OCI-LY3 (cell line): ENCODE measurements around the gene ELP4.

ENCODE experiments used
- H2AFZ ChIP-seq: fragments of 200-600, 300-600 bp; shearing (Covaris generic); 2 replicates; pipeline ENCODE4 v1.6.0; 2014; ENCODE audit warnings: antibody characterized with exemption, low read depth, low read length
- H3K27ac ChIP-seq: fragments of 200-600, 300-600 bp; sonication (generic); 2 replicates; pipeline ENCODE4 v1.5.1; 2014; ENCODE audit warnings: mild to moderate bottlenecking, low read length, moderate library complexity, mixed read lengths
- H3K27me3 ChIP-seq: fragments of 200-600, 300-600 bp; sonication (generic); 2 replicates; pipeline ENCODE4 v1.6.1; 2014; ENCODE audit warnings: low read depth, low read length, mixed read lengths
- H3K36me3 ChIP-seq: fragments of 200-600, 300-600 bp; sonication (generic); replicated peaks from 2 replicates; pipeline ENCODE3; 2014; ENCODE audit warnings: low read depth, low read length, mixed read lengths
- H3K4me1 ChIP-seq: fragments of 300-600, 200-600 bp; sonication (generic); 2 replicates; pipeline ENCODE4 v1.6.1; 2014; ENCODE audit warnings: low read length, mixed read lengths
- H3K4me2 ChIP-seq: fragments of 200-600, 300-600 bp; sonication (generic); 2 replicates; pipeline ENCODE4 v1.6.1; 2014; ENCODE audit warnings: low read length, mixed read lengths
- H3K4me3 ChIP-seq: fragments of 300-600, 200-600 bp; sonication (generic); 2 replicates; pipeline ENCODE4 v1.5.1; 2014; ENCODE audit warnings: antibody characterized with exemption, mild to moderate bottlenecking, low read length, moderate library complexity
- H3K79me2 ChIP-seq: fragments of 300-600, 200-600 bp; shearing (Covaris generic); 2 replicates; pipeline ENCODE4 v1.6.1; 2014; ENCODE audit warnings: mild to moderate bottlenecking, low read length, mixed read lengths
- H3K9ac ChIP-seq: fragments of 300-600, 200-600 bp; shearing (Covaris generic); 2 replicates; pipeline ENCODE4 v1.6.0; 2014; ENCODE audit warnings: mild to moderate bottlenecking, low read length, moderate library complexity
- H3K9me3 ChIP-seq: fragments of 200-600, 300-600 bp; shearing (Covaris generic); 2 replicates; pipeline ENCODE4 v1.6.1; 2014; ENCODE audit warnings: low read length, mixed read lengths; ENCODE audit not compliant: insufficient read depth
- H4K20me1 ChIP-seq: fragments of 200-600, 300-600 bp; sonication (generic); 2 replicates; pipeline ENCODE4 v1.6.1; 2016; ENCODE audit warnings: low read length, mixed read lengths; ENCODE audit not compliant: insufficient read depth
- CTCF ChIP-seq: fragments of 200-600, 300-600 bp; sonication (generic); IDR thresholded peaks from 2 replicates; pipeline ENCODE4 v1.5.1; 2014; ENCODE audit warnings: antibody characterized with exemption, low read length, low read depth
- EZH2phosphoT487 ChIP-seq: fragments of 200-600 bp; shearing (Covaris generic); IDR thresholded peaks from 2 replicates; pipeline ENCODE4 v1.6.1; 2018; ENCODE audit warnings: antibody characterized with exemption, mixed run types, low read depth

ELP4 gene

DNA sequence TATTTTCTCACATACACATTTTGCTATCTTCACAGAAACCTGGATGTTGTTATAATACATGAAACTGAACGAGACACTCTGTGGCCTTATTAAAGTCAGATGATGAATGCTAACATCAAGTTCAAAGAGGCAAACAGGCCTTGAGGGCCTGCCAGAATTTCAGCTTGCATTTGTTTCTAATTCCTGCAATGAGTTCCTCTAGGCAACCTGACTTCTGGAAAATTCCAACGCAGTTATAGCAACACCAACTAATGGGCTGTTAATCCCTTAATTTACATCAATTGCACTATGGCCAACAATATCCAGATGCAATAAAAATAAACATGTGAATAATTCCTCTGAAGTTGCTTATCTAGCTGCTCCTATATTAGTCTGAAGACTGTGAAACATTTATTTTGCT is 282.5 kb downstream of the ELP4 start:
- Histone ChIP-seq H3K9ac (no peak overlapping the region), H3K9me3 (no peaks in the 10 kb centered on the region), H3K4me1 (peaks cover 4% of the 10 kb centered on the region; the same call in 1 of the 2 replicates), H3K79me2 (no peaks in the 10 kb centered on the region), H4K20me1 (no peaks in the 10 kb centered on the region), H2AFZ (no peak overlapping the region), H3K4me3 (no peak overlapping the region), H3K27ac (no peak overlapping the region), H3K27me3 (no peaks in the 10 kb centered on the region), H3K36me3 (no peaks in the 10 kb centered on the region), H3K4me2 (no peak overlapping the region)
- TF ChIP-seq EZH2phosphoT487 (no peak), CTCF (no peak)

GRCh38 chr11:31792456-31792855 is 282.9 kb downstream of the ELP4 start:
- H3K9ac ChIP-seq, result no peak overlapping the region
- no peaks in the 10 kb centered on the region for H3K27me3 ChIP-seq
- H3K79me2 ChIP-seq, result no peaks in the 10 kb centered on the region
- no peak overlapping the region for H3K4me2 ChIP-seq
- no peaks in the 10 kb centered on the region for H3K36me3 ChIP-seq
- no peak overlapping the region for H3K4me3 ChIP-seq
- TF ChIP-seq EZH2phosphoT487 (no peak), CTCF (no peak)
- no peak overlapping the region for H2AFZ ChIP-seq
- peaks cover 4% of the 10 kb centered on the region; the same call in 1 of the 2 replicates for H3K4me1 ChIP-seq
- H3K9me3 ChIP-seq, result no peaks in the 10 kb centered on the region
- H4K20me1 ChIP-seq, result no peaks in the 10 kb centered on the region
- no peak overlapping the region for H3K27ac ChIP-seq

GRCh38 chr11:31793264-31793663 is 283.7 kb downstream of the ELP4 start:
- no peaks in the 10 kb centered on the region for H3K27me3 ChIP-seq
- H3K4me1 ChIP-seq, result peaks cover 4% of the 10 kb centered on the region; the same call in 1 of the 2 replicates
- no peaks in the 10 kb centered on the region for H3K79me2 ChIP-seq
- H3K27ac ChIP-seq, result no peak overlapping the region
- no peak overlapping the region for H3K9ac ChIP-seq
- no peaks in the 10 kb centered on the region for H4K20me1 ChIP-seq
- no peaks in the 10 kb centered on the region for H3K36me3 ChIP-seq
- no peak overlapping the region for H3K4me3 ChIP-seq
- TF ChIP-seq CTCF (no peak), EZH2phosphoT487 (no peak)
- no peaks in the 10 kb centered on the region for H3K9me3 ChIP-seq
- H2AFZ ChIP-seq, result no peak overlapping the region
- no peak overlapping the region for H3K4me2 ChIP-seq

- TF ChIP-seq CTCF (no peak), EZH2phosphoT487 (no peak)
- no peak overlapping the region for H2AFZ ChIP-seq
- H3K9me3 ChIP-seq, result no peaks in the 10 kb centered on the region
- H4K20me1 ChIP-seq, result no peaks in the 10 kb centered on the region
- H3K36me3 ChIP-seq, result no peaks in the 10 kb centered on the region
- no peak overlapping the region for H3K4me3 ChIP-seq
- peaks cover 4% of the 10 kb centered on the region; the same call in 1 of the 2 replicates for H3K4me1 ChIP-seq
- no peak overlapping the region for H3K27ac ChIP-seq
- no peak overlapping the region for H3K4me2 ChIP-seq
- H3K27me3 ChIP-seq, result no peaks in the 10 kb centered on the region
- no peaks in the 10 kb centered on the region for H3K79me2 ChIP-seq
- no peak overlapping the region for H3K9ac ChIP-seq
These were observed 285.0 kb downstream of the ELP4 start for GRCh38 chr11:31794548-31794947.
